CD4-positive, alpha-beta T cell treated with Interleukin-4 for 1 hour (primary cell): ENCODE data around the gene OR5K2.
A peak's percentile ranks its signal among the peaks of the same experiment; 100 is the strongest.

ENCODE experiments used
- DNase-seq, 2 donors: peaks; one replicate each; pipeline ENCODE4 v3.0.0-alpha.2; 2020 to 2022

The OR5K2 gene

DNA sequence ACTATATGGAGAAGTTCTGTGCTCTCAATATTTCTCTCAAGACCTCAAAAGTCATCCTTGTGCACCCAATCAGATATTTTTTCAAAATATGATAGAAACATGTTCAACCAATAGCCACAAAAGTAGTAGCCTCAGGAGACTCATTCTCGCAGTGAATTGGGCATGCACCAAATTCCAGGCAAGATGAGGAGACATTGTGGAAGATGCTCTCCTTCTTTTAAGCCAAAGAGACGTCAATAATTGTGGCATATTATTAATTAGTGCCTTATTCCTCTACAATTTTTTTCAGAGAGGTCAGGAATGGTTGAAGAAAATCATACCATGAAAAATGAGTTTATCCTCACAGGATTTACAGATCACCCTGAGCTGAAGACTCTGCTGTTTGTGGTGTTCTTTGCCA is at the start of gene OR5K2:
OR5K2 (plus strand) TSS at position 301 of the 400 bp plus-strand sequence; CDS start at position 301, 0 bp downstream.
- DNase-seq: no peak

DNA sequence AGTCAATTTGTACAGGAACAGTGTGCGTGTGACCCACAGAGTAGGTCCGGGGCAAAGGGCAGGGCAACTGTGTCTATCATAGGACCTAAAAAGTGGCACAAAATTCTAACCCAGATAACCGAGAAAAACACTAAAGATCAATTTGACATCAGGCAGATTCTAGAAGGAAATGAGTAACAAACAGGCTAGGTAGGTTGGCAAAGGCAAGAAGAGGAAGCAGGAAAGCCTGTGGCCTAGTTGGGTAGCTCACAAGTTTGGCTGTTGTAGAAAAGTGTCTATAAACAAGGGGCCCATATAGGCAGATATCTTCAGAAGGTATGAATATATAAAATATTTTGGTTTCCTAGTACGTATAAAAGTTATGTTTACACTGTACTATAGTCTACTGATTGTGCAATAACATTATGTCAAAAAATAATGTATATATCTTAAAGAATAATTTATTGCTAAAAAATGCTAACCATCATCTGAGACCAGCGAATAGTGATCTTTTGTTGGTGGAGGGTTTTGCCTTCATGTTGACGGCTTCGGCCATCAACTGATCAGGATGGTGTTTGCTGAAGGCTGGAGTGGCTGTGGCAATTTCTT is 47.8 kb upstream of the OR5K2 start:
- DNase-seq: no peak

DNA sequence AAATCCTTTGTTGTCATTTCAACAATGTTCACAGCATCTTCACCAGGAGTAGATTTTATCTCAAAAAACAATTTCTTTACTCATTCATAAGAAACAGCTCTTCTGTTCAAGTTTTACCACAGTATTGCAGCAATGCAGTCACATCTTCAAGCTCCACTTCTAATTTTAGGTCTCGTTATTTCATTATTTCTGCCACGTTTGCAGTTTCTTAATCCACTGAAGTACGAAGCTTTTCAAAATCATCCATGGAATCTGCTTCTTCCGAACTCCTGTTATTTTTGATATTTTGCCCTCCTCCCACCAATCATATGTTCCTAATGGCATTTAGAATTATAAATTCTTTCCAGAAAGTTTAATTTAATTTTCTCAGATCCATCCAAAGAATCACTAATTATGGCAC is 47.1 kb upstream of the OR5K2 start:
- DNase-seq: no peak

DNA sequence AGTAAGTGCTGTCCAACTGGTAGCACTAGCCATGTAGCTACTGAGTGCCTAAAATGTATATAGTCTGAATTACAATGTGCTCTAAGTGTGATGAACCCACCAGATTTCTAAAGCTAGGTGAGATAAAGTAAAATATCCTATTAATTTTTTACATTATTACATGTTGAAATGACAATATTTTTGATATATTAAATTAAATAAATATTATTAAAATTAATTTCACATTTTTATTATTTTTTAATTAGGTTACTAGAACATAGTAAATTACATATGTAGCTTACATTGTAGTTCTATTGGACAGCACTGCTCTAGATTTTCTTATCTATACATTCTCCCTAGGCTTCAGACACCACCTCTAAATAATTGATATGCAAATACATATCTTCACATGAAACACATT is 43.7 kb upstream of the OR5K2 start:
- no peak for DNase-seq

DNA sequence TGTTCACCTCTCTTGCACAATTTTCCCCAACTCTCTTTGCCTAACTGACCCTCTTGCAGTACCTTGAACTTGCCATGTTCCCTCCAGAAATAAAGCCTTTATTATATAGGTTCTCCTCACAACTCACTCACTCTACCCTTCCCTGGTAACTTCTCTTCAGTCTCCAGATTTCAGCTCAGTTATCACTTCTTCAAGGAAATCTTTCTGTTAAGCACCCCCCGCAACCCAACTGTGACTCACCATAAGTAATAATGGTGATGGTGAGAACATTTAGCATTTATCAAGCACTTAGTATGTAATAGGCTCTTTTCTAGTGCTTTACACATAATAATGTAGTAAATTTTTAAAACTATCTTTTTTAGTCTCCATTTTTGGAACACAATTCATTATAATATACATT is 42.6 kb upstream of the OR5K2 start:
- no peak for DNase-seq

DNA sequence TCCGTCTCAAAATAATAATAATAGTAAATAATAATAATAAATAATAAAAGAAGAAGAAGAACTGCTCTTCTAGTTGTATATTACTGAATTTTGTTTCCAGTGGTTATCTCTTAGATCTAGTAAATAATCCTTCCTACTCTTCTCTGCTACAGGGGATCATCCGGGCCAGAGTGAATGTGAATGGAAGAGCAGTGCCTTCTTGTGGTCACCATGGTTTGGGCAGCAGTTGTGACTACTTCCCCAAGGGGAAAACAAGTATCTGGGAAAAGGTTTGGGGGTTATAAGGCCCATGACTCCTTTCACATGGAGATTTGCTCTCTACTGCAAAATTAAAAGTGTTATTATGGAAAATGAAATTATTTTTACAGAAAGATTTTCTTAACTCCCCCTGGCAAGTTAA is 39.9 kb upstream of the OR5K2 start:
- DNase-seq: no peak

DNA sequence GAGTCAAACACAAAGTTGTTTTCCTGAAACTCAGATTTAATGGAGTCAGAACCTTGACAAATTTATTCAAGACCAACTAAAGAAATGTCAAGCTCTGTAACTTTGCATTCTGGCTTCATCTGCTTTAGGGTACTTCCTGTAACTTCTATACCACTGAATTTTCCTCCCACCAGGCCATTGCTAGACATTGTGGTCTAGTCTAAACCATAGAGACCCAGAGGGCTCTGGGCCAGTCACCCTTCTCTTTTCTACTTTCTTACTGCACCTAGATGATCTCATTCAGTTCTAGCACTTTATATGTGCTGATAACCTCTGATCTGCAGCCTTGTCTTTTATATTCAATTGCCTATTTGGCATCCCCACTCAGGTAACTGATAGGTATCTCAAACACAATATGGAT is 37.3 kb upstream of the OR5K2 start:
- no peak for DNase-seq

DNA sequence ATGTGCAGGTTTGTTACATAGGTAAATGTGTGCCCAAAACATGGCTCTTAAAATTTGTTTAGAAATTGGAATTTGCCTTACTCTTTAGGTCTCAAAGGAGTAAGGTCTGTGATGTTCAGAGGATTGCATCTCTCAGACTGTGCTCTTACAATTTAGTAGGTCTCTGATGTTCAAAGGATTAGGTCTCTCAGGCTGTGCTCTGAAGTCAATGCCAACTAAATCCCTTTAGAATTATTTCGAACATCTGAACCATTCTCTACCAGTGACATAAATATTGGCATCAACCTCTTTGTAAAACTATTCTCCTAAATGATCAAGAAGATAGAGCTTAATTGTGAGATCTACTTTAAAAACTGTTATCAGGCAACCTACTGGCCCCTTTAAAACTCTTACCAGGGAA is 34.6 kb upstream of the OR5K2 start, which contains the start of gene OR5K1:
OR5K1 (plus strand) TSS at position 301 of the 400 bp plus-strand sequence. CDS start 6,376 bp downstream, outside the sequence.
- DNase-seq: no peak

DNA sequence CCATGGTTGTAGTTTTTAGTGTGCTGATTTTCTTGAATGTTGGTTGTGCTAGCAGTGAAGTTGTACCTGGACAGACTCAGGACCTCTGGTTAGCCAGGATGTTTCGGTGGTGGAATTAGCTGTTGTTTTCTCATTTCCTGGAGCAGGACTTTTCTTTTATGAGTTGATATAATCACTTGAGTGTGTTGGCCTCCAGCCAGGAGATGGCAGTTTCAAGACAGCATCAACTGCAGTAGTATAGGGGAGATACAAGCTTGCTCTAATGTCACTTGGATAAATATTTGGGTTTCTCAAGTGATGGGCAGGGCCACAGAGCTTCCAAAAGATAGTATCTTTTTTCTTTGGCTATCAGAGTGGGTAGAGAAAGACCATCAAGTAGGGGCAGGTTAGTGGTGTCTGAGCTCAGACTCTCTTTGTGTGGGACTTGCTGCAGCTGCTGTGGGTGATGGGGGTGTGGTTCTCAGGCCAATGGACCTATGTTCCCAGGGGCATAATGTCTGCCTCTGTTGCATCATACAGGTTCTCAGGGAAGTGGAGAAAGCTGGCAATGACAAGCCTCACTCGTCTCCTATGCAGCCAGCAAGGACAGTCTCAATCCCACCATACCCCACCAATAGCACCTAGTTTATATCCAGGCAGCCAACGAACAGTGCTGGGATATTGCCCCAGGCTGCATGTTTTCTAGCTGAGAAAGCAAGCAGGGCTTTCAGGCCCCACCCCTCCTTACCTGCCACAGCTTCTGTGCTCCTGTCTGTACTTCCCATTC is 14.6 kb upstream of the OR5K2 start:
- DNase-seq: no peak

DNA sequence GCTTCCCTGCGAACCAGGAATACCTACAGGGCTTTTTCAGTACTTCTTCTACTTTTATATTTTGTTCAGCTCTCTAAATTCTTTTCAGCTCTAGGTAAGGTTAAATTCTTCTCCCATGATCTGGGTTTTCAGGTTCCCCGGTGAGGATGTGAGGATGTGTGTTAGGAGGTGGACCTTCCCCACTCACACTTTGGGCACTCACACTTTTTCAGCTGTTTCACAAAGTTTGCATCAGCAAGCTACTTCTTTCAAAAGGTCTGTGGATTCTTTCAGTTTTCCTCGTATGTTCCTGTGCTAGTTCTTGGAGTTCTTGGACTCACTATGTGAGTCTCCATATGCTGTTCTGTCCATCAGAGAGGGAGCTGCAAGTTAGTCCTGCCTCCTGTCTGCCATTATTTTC is 13.9 kb upstream of the OR5K2 start:
- DNase-seq: no peak

DNA sequence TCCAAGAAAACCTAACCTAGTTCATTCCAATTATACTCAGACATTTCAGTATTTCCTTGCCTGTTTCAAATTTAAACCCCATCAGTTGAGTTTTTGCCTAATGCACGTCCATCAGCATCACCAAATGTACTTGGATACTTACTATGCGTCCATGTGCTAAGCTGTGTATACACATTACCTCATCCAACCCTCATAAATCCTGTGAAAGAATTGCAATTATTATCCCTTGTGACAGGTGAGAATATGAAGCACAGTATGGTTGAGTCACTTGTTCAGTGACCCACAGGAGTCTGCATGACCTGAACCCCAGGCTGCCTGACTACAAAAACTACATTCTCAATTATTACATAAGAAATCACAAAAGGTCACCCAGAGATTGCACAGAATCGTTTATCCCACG is 2.5 kb downstream of the OR5K2 start:
- no peak for DNase-seq

DNA sequence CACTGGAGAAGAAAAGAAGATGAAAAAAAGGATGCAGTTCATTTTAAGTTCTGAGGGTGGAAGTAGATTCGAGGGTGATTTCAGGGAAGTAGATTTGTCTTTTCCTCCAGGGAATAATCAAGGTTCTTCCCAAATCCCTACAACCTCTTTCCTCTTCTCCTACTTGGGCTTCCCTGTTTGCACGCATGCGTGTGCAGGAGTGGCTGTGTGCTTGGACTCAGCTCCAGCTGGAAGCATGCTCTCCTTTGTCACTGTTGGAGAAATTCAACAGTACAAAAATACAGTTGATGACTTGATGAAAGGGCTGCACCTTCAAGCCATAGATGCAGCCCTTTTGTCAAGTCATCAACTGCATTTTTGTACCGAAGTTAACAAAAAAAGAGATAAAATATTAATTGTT is 3.8 kb downstream of the OR5K2 start:
- no peak for DNase-seq

DNA sequence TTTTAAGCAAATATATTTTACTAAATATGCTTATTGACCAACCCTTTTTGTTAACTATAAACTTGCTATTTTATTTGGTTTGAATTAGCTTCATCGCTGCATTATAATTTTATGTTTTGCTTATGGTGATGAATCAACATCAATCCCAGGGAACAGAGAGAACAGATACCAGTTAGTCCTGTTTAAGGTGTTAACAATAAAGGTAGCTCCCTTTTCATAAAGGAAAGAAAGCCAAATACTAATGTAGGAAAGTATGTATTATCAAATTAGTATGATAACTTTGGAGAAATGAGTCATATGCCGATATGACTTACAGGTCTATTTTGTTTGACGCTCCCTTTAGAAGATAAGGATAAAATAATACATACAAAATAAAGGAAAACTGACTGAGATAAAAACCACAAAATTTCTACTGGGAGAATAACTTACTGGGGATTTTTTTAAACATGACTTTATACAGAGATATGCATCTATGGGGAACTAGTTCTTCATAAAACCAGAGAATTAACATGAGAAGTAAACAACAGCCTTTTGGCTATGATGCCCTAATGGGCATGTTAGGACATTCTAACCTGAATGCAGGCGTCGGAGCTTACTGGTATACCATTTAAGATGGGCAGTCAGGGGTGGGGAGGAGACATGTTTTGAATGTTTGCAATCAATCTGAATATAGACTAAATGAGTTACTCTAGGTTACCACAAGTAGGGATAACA is 4.5 kb downstream of the OR5K2 start:
- no peak for DNase-seq

DNA sequence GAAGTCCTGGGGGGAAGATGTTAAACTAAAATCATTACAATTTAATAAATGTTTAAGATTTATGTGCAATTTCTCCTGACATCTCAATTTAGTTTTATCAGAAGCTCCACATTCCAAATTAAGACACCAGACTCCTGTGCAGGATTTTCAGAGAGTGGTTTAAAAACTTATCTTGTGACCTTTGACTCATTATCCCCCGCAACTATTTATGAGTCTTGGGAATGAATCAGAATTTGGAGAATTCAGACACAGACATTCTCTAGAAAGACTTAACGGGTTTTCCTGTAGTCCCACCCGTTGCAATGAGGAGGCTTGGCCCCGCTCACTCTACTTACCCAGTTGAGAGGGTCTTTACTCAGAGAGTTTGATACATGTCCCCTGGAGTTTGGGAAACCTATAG is 7.1 kb downstream of the OR5K2 start:
- no peak for DNase-seq

DNA sequence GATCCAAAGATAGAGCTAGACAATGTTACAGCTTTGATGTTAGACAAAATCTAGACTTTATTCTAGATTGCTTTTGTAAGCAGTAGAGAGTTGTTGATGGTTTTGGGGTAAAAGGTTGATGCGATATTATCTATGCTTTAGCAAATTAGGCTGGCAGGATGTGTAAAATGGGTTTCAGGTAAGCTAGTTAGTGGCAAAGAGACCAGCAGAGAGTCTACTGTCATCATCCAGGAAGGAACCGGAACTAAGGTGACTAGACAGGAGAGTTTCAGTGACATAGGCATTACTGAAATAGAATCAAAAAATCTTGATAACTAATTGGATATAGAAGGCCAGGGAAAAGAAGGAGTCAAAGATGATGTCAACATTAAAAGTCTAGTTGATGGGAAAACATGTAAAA is 11.1 kb downstream of the OR5K2 start:
- peak in 1 of 2 donors; percentile 29 for DNase-seq

DNA sequence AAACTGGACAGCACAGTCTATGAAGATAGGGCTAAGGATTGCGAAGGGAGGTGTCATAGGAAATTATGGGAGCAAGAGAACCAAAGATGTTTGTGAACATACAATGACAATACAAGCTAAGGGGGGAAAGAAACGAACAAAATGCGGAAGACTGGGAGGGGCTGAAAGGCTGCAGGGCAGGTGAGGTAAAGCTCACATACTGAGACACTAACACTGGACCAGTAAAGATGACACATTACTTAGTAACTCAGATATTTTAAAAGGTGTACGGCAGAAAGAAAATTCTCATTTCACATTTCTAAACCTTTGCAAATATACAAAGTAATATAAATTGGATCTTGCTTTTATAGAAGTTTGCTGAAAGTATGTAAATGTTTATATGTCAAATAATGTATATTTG is 15.1 kb downstream of the OR5K2 start:
- DNase-seq: no peak

DNA sequence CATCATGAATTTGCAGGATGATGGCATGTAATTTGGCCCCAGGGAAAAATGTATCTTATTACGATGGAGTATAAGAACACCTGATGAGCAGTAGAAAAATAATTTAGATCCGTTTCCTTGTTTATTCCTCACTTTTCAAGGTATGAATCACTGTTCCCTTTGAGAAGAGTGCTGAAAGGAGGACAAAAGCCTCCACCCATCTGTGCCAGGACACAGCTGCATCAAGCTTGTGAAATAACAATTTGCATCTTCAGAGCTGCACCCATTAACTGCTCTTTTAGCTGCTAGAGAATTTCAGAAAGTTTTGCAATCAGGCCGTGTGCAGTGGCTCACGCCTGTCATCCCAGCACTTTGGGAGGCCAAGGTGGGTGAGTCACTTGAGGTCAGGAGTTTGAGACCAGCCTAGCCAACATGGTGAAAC is 15.6 kb downstream of the OR5K2 start:
- peak in 1 of 2 donors; percentile 29 for DNase-seq

DNA sequence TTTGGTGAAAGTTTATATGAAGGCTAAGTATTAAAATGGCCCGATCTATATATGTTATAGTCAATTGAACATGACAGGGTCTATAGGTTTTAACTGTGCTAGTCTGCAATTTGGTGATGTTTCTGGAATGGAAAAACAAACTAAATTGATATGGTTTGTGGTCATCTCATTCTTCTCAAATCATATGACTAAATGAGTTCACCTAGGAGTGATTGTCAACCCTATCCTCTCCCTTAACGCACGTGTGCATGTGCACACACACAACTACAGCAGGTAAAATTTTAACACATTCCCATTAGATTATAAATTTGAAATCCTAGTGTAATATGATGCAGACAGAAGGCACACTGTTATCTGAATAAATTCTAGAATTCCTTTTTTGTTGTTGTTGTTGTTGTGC is 16.3 kb downstream of the OR5K2 start:
- no peak for DNase-seq

DNA sequence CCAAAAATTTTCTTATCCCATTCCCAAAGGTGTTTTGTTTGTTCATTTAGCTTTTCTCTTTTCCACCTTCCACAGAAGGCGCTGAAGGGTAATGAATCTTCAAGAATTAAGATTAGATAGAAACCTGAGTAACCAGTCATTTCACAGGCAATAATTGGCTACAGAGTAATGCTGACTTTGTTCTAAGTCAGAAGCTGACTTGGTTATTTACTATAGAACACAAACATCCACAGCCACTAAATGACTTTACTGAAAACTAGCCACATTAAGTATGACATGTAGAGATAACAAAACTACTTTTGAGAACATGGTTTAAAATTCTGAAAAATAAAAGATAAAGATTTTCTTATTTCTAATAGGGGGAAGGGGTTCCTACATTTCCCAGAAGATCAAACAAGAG is 17.5 kb downstream of the OR5K2 start:
- no peak for DNase-seq

DNA sequence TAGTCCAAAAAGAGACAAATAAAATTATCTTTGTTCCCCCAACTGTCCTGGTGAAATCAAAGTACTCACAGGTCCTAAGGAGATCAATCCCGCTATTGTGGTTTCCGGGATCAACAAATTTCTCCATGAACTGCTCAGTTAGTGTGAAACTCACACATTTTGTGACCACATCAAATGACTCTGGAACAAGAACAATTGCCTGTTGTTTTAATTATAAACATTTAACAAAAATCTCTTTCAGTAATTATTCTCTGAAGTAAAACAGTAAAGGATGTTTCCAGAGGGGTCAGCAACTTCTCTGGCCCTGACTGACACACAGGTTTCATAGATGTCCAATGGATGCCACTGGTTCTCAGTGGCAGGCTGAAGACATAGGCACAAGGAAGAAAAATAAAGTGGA is 21.3 kb downstream of the OR5K2 start:
- no peak for DNase-seq

DNA sequence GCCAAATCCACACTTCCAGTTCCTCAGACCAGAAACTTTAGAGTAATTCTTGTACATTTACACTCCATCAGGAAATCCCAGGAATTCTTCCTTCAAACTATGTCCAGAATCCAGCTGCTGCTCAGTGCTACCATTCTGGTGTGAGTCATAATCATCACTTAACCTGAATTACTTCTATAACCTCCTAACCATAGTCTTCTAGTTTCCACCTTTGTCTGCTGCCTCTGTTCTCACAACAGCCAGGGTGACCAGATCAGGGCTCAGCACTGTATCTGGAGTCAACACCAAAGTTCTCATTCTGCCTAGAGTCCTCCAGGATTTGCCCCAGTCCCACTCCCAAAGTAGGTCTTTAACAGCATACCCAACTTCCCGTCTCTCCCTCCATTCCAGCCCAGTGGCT is 21.9 kb downstream of the OR5K2 start:
- no peak for DNase-seq

DNA sequence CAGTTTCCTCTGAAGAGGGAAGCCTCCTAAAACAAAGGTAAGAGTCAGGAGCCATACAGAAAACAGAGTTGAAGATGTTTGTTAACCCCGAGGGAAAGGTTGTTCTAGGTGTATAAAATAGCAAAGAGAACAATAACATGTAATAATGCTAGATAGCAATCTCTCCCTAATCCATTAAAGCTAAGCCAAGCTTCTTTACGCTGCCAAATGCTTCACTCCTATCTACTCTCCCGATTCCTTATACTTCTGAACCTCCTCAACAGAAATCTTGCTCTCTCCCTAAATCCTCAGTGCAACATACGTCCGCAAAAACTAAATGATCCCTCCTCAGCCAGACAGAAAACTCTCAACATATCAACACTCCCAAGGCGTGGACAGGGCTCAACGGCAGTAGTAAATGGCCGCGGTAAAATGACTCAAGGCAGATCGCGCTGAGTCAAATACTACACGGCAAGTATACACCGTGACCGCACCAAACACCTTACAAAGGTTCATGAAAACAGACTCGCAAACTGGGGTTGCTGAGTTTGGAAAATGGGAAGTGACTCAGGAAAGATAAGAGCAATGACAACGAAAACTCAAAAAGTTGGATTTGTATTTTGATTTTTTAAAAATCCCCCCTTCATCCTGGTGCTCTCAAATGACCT is 24.5 kb downstream of the OR5K2 start:
- peak; percentile 42 to 60 for DNase-seq

DNA sequence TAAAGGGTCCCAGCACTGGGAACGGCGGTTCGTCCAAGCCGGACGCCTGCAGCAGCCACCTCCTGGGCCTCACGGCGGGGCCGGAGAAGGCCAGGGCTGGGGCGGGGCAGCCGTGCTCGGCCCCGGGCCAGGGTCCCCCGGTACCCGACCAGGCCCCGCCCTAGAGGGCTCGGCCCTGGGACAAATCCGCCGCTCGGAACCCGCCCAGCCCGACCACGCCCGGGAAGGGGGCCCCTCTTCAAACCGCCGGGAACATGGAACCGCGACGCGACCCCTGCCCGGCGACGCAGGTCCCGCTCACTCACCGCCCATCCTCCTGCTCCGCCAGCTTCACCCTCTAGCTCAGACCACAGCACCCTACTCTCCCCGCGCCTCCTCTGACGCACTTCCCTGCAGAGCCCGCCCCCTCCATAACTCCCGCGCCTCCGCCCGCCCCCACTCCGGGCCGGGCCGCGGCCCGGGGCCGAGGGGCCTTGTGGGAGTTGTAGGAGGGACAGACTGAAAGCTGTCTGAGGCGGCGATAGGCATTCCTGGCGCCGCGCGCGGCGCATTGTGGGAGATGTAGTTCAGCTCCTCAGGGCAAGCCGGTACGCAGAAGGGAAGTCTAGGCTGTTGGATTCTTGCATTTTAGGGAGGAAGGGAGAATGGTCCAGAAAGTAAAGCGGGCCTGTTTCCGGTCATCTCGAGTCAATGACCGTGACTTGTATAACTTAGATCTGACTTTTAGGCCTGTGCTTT is 25.2 kb downstream of the OR5K2 start, which contains the start of gene CLDND1:
CLDND1 (minus strand) TSS at position 359 of the 738 bp plus-strand sequence. CDS start 1,478 bp downstream, outside the sequence.
- peak; percentile 96 for DNase-seq
